ENCODE results near the gene RNF213.
A peak's percentile ranks its signal among the peaks of the same experiment; 100 is the strongest.
"Not testable (repeated sequence)": the region's sequence is repeated elsewhere in the genome, so short reads cannot be mapped to it uniquely, and the experiment has no call there.

RNF213 gene

GRCh38 chr17:80253631-80254395 is 6.8 kb upstream of the RNF213 start:
- no peak for DNase-seq

- peak; percentile 53 for DNase-seq
Measured at GRCh38 chr17:80254396-80255251, 6.0 kb upstream of the RNF213 start.

- DNase-seq: no peak
Measured at GRCh38 chr17:80256034-80256350, 4.7 kb upstream of the RNF213 start.

- no peak for DNase-seq
Measured at GRCh38 chr17:80257716-80258213, 2.9 kb upstream of the RNF213 start.

- DNase-seq: not testable (repeated sequence)
Measured at GRCh38 chr17:80258296-80258695, 2.4 kb upstream of the RNF213 start.

- DNase-seq: peak; percentile 39
Measured at GRCh38 chr17:80259457-80260068, 1.1 kb upstream of the RNF213 start.

GRCh38 chr17:80260069-80260535 is 550 bp upstream of the RNF213 start:
- DNase-seq: peak; percentile 83

- peak; percentile 75 for DNase-seq
Measured at GRCh38 chr17:80261159-80261894, 675 bp downstream of the RNF213 start.

- no peak for DNase-seq
Measured at GRCh38 chr17:80261895-80262279, 1.2 kb downstream of the RNF213 start.

GRCh38 chr17:80262291-80262690 is 1.6 kb downstream of the RNF213 start:
- DNase-seq: no peak

GRCh38 chr17:80262775-80263244 is 2.2 kb downstream of the RNF213 start:
- no peak for DNase-seq

- DNase-seq: peak; percentile 72
Measured at GRCh38 chr17:80263253-80264204, 2.9 kb downstream of the RNF213 start.

- peak; percentile 58 for DNase-seq
Measured at GRCh38 chr17:80264205-80265075, 3.8 kb downstream of the RNF213 start.

- DNase-seq: peak; percentile 53
Measured at GRCh38 chr17:80265205-80266068, 4.8 kb downstream of the RNF213 start.

GRCh38 chr17:80267391-80267790 is 6.7 kb downstream of the RNF213 start:
- DNase-seq: no peak

GRCh38 chr17:80268427-80268826 is 7.8 kb downstream of the RNF213 start:
- DNase-seq: no peak

- no peak for DNase-seq
Measured at GRCh38 chr17:80269405-80269807, 8.8 kb downstream of the RNF213 start.

GRCh38 chr17:80270104-80270503 is 9.5 kb downstream of the RNF213 start:
- no peak for DNase-seq

GRCh38 chr17:80270836-80271235 is 10.2 kb downstream of the RNF213 start:
- DNase-seq: peak; percentile 51
